ENCODE data around the gene TC2N.

- no peak for TF ChIP-seq CTCF (conservative IDR thresholded peaks at IDR 0.05)
- TF ChIP-seq ZFX (IDR thresholded peaks at IDR 0.05): no peak
Observed at GRCh38 chr14:91845652-91846051, 21.7 kb downstream of the TC2N start.

All from C4-2B (cell line).